HepG2 (cell line): ENCODE measurements around the gene RTBDN. TPM values are rescaled to one million over a fixed set of nuclear protein-coding genes. Genes with fewer than 3 reads are reported as not detected.

Experiments used
- ATF4 ChIP-seq, 2 experiments: fragments of 450-650 bp in 1 of 2; sonication (generic) in 1 of 2; formaldehyde crosslinking; IDR thresholded peaks; 2 replicates each; pipeline versions ENCODE4 v1.5.0 to v1.8.0; 2020 to 2022; ENCODE audit warnings: mild to moderate bottlenecking in 1 of 2, missing genetic modification reagents in 1 of 2
- CEBPG ChIP-seq: IDR thresholded peaks from 2 replicates; pipeline ENCODE4 v1.6.1; 2016
- ELF3 ChIP-seq: IDR thresholded peaks from 2 replicates; pipeline ENCODE4 v1.6.1; 2016; ENCODE audit warnings: missing genetic modification reagents, missing compliant biosample characterization
- GABPB1 ChIP-seq: IDR thresholded peaks from 2 replicates; pipeline ENCODE4 v1.6.1; 2016; ENCODE audit warnings: mild to moderate bottlenecking, missing genetic modification reagents, moderate library complexity, missing compliant biosample characterization
- KDM2A ChIP-seq: sonication (generic); formaldehyde crosslinking; IDR thresholded peaks from 2 replicates; pipeline ENCODE4 v1.4.0; 2020; ENCODE audit warnings: low read depth, missing genetic modification reagents, borderline replicate concordance
- MTA1 ChIP-seq: sonication (generic); formaldehyde crosslinking; IDR thresholded peaks from 2 replicates; pipeline ENCODE4 v1.4.0; 2020; ENCODE audit warnings: missing genetic modification reagents, mild to moderate bottlenecking, borderline replicate concordance
- SIN3B ChIP-seq: fragments of 150-350 bp; IDR thresholded peaks from 2 replicates; pipeline ENCODE4 v1.6.1; 2014; ENCODE audit warnings: low read length
- SNAI1 ChIP-seq: sonication (generic); formaldehyde crosslinking; IDR thresholded peaks from 2 replicates; pipeline ENCODE4 v1.5.0; 2020; ENCODE audit warnings: mild to moderate bottlenecking, missing genetic modification reagents, borderline replicate concordance
- SPEN ChIP-seq: sonication (generic); formaldehyde crosslinking; IDR thresholded peaks from 2 replicates; pipeline ENCODE4 v1.5.1; 2020; ENCODE audit warnings: low read depth, mild to moderate bottlenecking, missing genetic modification reagents
- TFAP4 ChIP-seq: sonication (generic); IDR thresholded peaks from 2 replicates; pipeline ENCODE4 v1.6.1; 2016; ENCODE audit warnings: low read depth, borderline replicate concordance
- ZFP1 ChIP-seq: IDR thresholded peaks from 2 replicates; pipeline ENCODE4 v1.6.1; 2016
- ZNF205 ChIP-seq: IDR thresholded peaks from 2 replicates; pipeline ENCODE4 v1.6.1; 2018; ENCODE audit warnings: missing biosample characterization, missing genetic modification reagents
- ZNF230 ChIP-seq: sonication (generic); formaldehyde crosslinking; IDR thresholded peaks from 2 replicates; pipeline ENCODE4 v1.4.0; 2020; ENCODE audit warnings: mild to moderate bottlenecking, missing genetic modification reagents
- ZNF30 ChIP-seq: sonication (generic); formaldehyde crosslinking; IDR thresholded peaks from 2 replicates; pipeline ENCODE4 v1.5.0; 2020; ENCODE audit warnings: mild to moderate bottlenecking, missing genetic modification reagents
- ZNF362 ChIP-seq: sonication (generic); formaldehyde crosslinking; IDR thresholded peaks from 2 replicates; pipeline ENCODE4 v1.4.0; 2020; ENCODE audit warnings: missing genetic modification reagents, mild to moderate bottlenecking, borderline replicate concordance
- ZNF407 ChIP-seq: sonication (generic); formaldehyde crosslinking; IDR thresholded peaks from one replicate; pipeline ENCODE4 v1.5.1; 2020; ENCODE audit warnings: mild to moderate bottlenecking, missing genetic modification reagents; ENCODE audit errors: not compliant biosample characterization
- ZNF629 ChIP-seq: sonication (generic); formaldehyde crosslinking; conservative IDR thresholded peaks from 2 replicates; pipeline ENCODE4 v1.5.0; 2020; ENCODE audit warnings: missing genetic modification reagents
- polyA plus RNA-seq, 8 experiments: library from polyadenylated mRNA; depleted of rRNA in 3 of 8; stranded (reverse) in 7 of 8; unstranded in 1 of 8; fragments of >200 nt; fragmentation: Illumina TruSeq in 4 of 8; extraction: Trizol in 4 of 8; gene quantifications; 2 replicates each; pipeline versions ENCODE4 v1.2.1 to v1.2.3, GENCODE V29; 2011 to 2016; ENCODE audit warnings: low read depth in 4 of 8, missing spikeins in 1 of 8, mixed read lengths in 1 of 8; ENCODE audit not compliant: insufficient read depth in 1 of 8
- total RNA-seq, 5 experiments: library from RNA; depleted of rRNA; stranded (reverse); fragments of >200 nt; fragmentation: Illumina TruSeq; extraction: Trizol; gene quantifications; 2 replicates each; pipeline ENCODE4 v1.2.3, GENCODE V29; 2016; ENCODE audit warnings: low read depth in 1 of 5

RTBDN gene
- total and polyA plus RNA-seq, 2 of the 13 experiments (the other 11 are each of a cell fraction or from before 2014, with no cell fraction given) = 0.27 to 0.48 TPM

GRCh38 chr19:12796146-12797071, 38.0 kb downstream of the RTBDN start (continued):
- TF ChIP-seq ZNF407 (CRISPR knock-in tag) (no peak), ATF4 (CRISPR knock-in tag; IDR thresholded peaks at IDR 0.05) (no peak), ZFP1 (CRISPR knock-in tag) (no peak), ZNF362 (no peak), CEBPG (CRISPR knock-in tag) (peak; percentile 52), ZNF30 (CRISPR knock-in tag) (0 out of 2 replicates have a peak, but pooled peaks have one; percentile 39), SIN3B (no peak; the same call in 1 of the 2 replicates), MTA1 (CRISPR knock-in tag) (no peak), GABPB1 (peak; percentile 32; the same call in 1 of the 2 replicates), TFAP4 (no peak), SPEN (CRISPR knock-in tag) (peak; percentile 60; the same call in 1 of the 2 replicates), SNAI1 (no peak), ZNF205 (peak; percentile 75; the same call in 1 of the 2 replicates), ZNF230 (CRISPR knock-in tag) (no peak), KDM2A (CRISPR knock-in tag) (peak; percentile 93), ELF3 (CRISPR knock-in tag) (peak; percentile 79), ZNF629 (no peak)
